Testis (tissue), 2 donors: ENCODE data around the gene STXBP6.

Source experiments
- POLR2A ChIP-seq: fragments of 450-650 bp; IDR thresholded peaks from one replicate; pipeline ENCODE4 v1.6.1; 2017; ENCODE audit warnings: antibody characterized with exemption, mild to moderate bottlenecking, moderate library complexity
- TF ChIP-seq, protein P1 (sequence below), 3 experiments: fragments of 450-650 bp in 2 of 3; fragments of 200-600 bp in 1 of 3; sonication (generic) in 1 of 3; IDR thresholded peaks; one replicate each; pipeline ENCODE4 v1.5.1; 2016 to 2019; ENCODE audit warnings: antibody characterized with exemption in 3 of 3, mild to moderate bottlenecking in 2 of 3, moderate library complexity in 1 of 3

DNA sequence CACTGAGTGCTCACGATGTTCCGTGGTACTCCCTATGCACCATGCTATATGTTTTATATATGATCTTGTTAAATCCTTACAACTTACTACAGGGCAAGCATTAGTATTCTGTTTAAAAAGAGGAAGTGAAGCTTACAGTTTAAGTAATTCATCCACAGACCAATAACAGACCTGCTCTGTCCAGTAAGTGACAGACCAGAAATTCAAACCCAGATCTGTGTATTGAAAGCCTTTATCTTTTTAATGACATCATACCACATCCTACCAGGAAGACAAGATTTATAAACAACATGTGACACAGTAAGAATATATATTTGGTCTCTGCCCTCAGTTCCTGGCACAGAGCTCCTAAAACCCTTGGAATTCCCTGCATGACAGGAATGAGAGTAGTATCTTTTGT is 206.5 kb downstream of the STXBP6 start:
- TF ChIP-seq, protein P1, sequence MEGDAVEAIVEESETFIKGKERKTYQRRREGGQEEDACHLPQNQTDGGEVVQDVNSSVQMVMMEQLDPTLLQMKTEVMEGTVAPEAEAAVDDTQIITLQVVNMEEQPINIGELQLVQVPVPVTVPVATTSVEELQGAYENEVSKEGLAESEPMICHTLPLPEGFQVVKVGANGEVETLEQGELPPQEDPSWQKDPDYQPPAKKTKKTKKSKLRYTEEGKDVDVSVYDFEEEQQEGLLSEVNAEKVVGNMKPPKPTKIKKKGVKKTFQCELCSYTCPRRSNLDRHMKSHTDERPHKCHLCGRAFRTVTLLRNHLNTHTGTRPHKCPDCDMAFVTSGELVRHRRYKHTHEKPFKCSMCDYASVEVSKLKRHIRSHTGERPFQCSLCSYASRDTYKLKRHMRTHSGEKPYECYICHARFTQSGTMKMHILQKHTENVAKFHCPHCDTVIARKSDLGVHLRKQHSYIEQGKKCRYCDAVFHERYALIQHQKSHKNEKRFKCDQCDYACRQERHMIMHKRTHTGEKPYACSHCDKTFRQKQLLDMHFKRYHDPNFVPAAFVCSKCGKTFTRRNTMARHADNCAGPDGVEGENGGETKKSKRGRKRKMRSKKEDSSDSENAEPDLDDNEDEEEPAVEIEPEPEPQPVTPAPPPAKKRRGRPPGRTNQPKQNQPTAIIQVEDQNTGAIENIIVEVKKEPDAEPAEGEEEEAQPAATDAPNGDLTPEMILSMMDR (IDR thresholded peaks at IDR 0.05): no peak
- no peak for TF ChIP-seq POLR2A
